Mucosa of stomach (tissue), 1 donor: ENCODE data around the gene IL1R1.
A peak's percentile ranks its signal among the peaks of the same experiment; 100 is the strongest.

Source experiments
- H3K27me3 ChIP-seq: one replicate; pipeline ENCODE4 v1.7.0; 2013; ENCODE audit warnings: mild to moderate bottlenecking, low read length; ENCODE audit not compliant: control insufficient read depth, insufficient read depth
- H3K36me3 ChIP-seq: one replicate; pipeline ENCODE4 v1.7.0; 2013; ENCODE audit warnings: low read length; ENCODE audit not compliant: control insufficient read depth, insufficient read depth
- H3K4me1 ChIP-seq: one replicate; pipeline ENCODE4 v1.7.0; 2013; ENCODE audit warnings: mild to moderate bottlenecking, low read length; ENCODE audit not compliant: control insufficient read depth, insufficient read depth
- H3K4me3 ChIP-seq: one replicate; pipeline ENCODE4 v1.7.0; 2013; ENCODE audit warnings: low read length
- H3K9ac ChIP-seq: one replicate; pipeline ENCODE4 v1.7.0; 2013; ENCODE audit warnings: mild to moderate bottlenecking, low read length, moderate library complexity
- H3K9me3 ChIP-seq: one replicate; pipeline ENCODE4 v1.7.0; 2013; ENCODE audit warnings: mild to moderate bottlenecking, low read length, moderate library complexity; ENCODE audit not compliant: control insufficient read depth
- donor health status: Pancreatic carcinoma.

The IL1R1 gene

GRCh38 chr2:102129951-102130646 is 12.4 kb upstream of the IL1R1 start:
- H3K27me3 ChIP-seq, result no peaks in the 10 kb centered on the region
- H3K36me3 ChIP-seq, result no peaks in the 10 kb centered on the region
- no peak overlapping the region for H3K4me3 ChIP-seq
- H3K9me3 ChIP-seq, result no peaks in the 10 kb centered on the region
- H3K9ac ChIP-seq, result no peak overlapping the region
- no peaks in the 10 kb centered on the region for H3K4me1 ChIP-seq

GRCh38 chr2:102130647-102130991 is 11.9 kb upstream of the IL1R1 start:
- no peak overlapping the region for H3K4me3 ChIP-seq
- no peaks in the 10 kb centered on the region for H3K9me3 ChIP-seq
- H3K9ac ChIP-seq, result no peak overlapping the region
- H3K4me1 ChIP-seq, result no peaks in the 10 kb centered on the region
- H3K36me3 ChIP-seq, result no peaks in the 10 kb centered on the region
- H3K27me3 ChIP-seq, result no peaks in the 10 kb centered on the region

GRCh38 chr2:102131564-102131963 is 11.0 kb upstream of the IL1R1 start:
- H3K9ac ChIP-seq, result no peak overlapping the region
- H3K4me1 ChIP-seq, result no peaks in the 10 kb centered on the region
- H3K27me3 ChIP-seq, result no peaks in the 10 kb centered on the region
- no peaks in the 10 kb centered on the region for H3K9me3 ChIP-seq
- no peaks in the 10 kb centered on the region for H3K36me3 ChIP-seq
- no peak overlapping the region for H3K4me3 ChIP-seq

- Histone ChIP-seq H3K36me3 (no peaks in the 10 kb centered on the region), H3K9ac (no peak overlapping the region), H3K4me3 (no peak overlapping the region), H3K4me1 (no peaks in the 10 kb centered on the region), H3K9me3 (no peaks in the 10 kb centered on the region), H3K27me3 (peaks cover 8% of the 10 kb centered on the region)
Measured at GRCh38 chr2:102137138-102137537, 5.4 kb upstream of the IL1R1 start.

GRCh38 chr2:102138331-102138730 is 4.2 kb upstream of the IL1R1 start:
- H3K27me3 ChIP-seq, result peaks cover 8% of the 10 kb centered on the region
- H3K4me3 ChIP-seq, result no peak overlapping the region
- no peaks in the 10 kb centered on the region for H3K36me3 ChIP-seq
- H3K4me1 ChIP-seq, result no peaks in the 10 kb centered on the region
- no peaks in the 10 kb centered on the region for H3K9me3 ChIP-seq
- no peak overlapping the region for H3K9ac ChIP-seq

GRCh38 chr2:102139851-102140250 is 2.7 kb upstream of the IL1R1 start:
- H3K9ac ChIP-seq, result no peak overlapping the region
- H3K9me3 ChIP-seq, result no peaks in the 10 kb centered on the region
- H3K27me3 ChIP-seq, result peaks cover 8% of the 10 kb centered on the region
- no peaks in the 10 kb centered on the region for H3K36me3 ChIP-seq
- no peak overlapping the region for H3K4me3 ChIP-seq
- no peaks in the 10 kb centered on the region for H3K4me1 ChIP-seq

- no peaks in the 10 kb centered on the region for H3K9me3 ChIP-seq
- H3K9ac ChIP-seq, result no peak overlapping the region
- peaks cover 8% of the 10 kb centered on the region for H3K27me3 ChIP-seq
- H3K4me1 ChIP-seq, result no peaks in the 10 kb centered on the region
- no peak overlapping the region for H3K4me3 ChIP-seq
- no peaks in the 10 kb centered on the region for H3K36me3 ChIP-seq
Measured at GRCh38 chr2:102140377-102140776, 2.2 kb upstream of the IL1R1 start.

- no peaks in the 10 kb centered on the region for H3K36me3 ChIP-seq
- H3K27me3 ChIP-seq, result peaks cover 8% of the 10 kb centered on the region
- no peaks in the 10 kb centered on the region for H3K9me3 ChIP-seq
- no peaks in the 10 kb centered on the region for H3K4me1 ChIP-seq
- peak overlapping the region; percentile 82 for H3K9ac ChIP-seq
- no peak overlapping the region for H3K4me3 ChIP-seq
Measured at GRCh38 chr2:102141011-102141943, 1.3 kb upstream of the IL1R1 start.

GRCh38 chr2:102142829-102143449 is 393 bp downstream of the IL1R1 start:
- no peaks in the 10 kb centered on the region for H3K36me3 ChIP-seq
- no peaks in the 10 kb centered on the region for H3K9me3 ChIP-seq
- H3K4me3 ChIP-seq, result peak overlapping the region; percentile 15
- H3K4me1 ChIP-seq, result no peaks in the 10 kb centered on the region
- H3K9ac ChIP-seq, result peak overlapping the region; percentile 69
- H3K27me3 ChIP-seq, result peaks cover 8% of the 10 kb centered on the region

GRCh38 chr2:102143450-102143985 is 972 bp downstream of the IL1R1 start:
- Histone ChIP-seq H3K36me3 (no peaks in the 10 kb centered on the region), H3K9ac (peak overlapping the region; percentile 69), H3K4me1 (no peaks in the 10 kb centered on the region), H3K4me3 (peak overlapping the region; percentile 15), H3K9me3 (no peaks in the 10 kb centered on the region), H3K27me3 (peaks cover 8% of the 10 kb centered on the region)

- H3K4me3 ChIP-seq, result no peak overlapping the region
- H3K4me1 ChIP-seq, result no peaks in the 10 kb centered on the region
- no peaks in the 10 kb centered on the region for H3K36me3 ChIP-seq
- H3K27me3 ChIP-seq, result peaks cover 8% of the 10 kb centered on the region
- H3K9ac ChIP-seq, result peak overlapping the region; percentile 69
- no peaks in the 10 kb centered on the region for H3K9me3 ChIP-seq
Measured at GRCh38 chr2:102144128-102144527, 1.6 kb downstream of the IL1R1 start.

GRCh38 chr2:102145107-102145506 is 2.6 kb downstream of the IL1R1 start:
- peaks cover 8% of the 10 kb centered on the region for H3K27me3 ChIP-seq
- no peak overlapping the region for H3K9ac ChIP-seq
- no peaks in the 10 kb centered on the region for H3K9me3 ChIP-seq
- no peak overlapping the region for H3K4me3 ChIP-seq
- H3K4me1 ChIP-seq, result no peaks in the 10 kb centered on the region
- no peaks in the 10 kb centered on the region for H3K36me3 ChIP-seq
